ENCODE measurements around the gene BRSK2. TPM values are rescaled to one million over a fixed set of nuclear protein-coding genes. Genes with fewer than 3 reads are reported as not detected.

Gene BRSK2
- total and polyA plus RNA-seq, 9 of the 15 experiments (the other 6 are each of a cell fraction or from before 2014, with no cell fraction given): 0.06 to 0.52 (median 0.18) TPM; not detected in 5

DNA sequence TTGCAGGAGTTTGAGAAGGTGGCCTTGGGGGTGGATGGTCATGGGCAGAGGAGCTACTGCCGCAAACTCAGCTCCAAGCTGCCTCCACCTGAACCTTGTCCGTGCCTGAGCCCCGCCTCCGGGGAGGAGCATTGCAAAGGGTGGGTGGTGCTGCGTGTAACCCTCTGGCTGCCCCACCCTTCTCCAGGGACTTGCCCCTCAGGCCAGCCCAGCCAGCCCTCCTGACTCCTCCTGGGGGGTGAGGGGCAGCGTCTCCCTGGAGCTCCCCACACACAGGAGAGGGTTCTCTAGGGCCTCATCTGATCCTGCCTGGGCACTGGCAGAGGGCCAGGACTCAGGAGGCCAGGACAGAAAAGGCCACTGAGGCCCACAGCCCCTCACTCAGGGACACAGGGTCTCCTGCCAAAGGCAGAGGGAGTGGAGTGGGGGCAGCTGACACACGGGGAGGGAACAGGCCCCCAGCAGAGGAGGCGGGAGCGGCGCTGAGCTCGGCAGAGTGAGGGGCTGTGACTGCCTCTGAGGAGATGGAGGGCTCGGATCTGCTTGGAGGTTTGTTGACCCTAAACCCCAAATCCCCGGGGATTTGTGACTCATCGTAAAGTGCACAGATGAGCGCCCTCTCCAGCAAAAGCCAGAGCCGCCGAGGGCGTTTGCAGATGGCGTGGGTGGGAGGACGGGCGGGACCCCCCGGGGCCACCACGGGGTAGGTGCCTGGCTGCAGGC lies 12.8 kb downstream of the BRSK2 start (continued):
- TF ChIP-seq, protein P1, sequence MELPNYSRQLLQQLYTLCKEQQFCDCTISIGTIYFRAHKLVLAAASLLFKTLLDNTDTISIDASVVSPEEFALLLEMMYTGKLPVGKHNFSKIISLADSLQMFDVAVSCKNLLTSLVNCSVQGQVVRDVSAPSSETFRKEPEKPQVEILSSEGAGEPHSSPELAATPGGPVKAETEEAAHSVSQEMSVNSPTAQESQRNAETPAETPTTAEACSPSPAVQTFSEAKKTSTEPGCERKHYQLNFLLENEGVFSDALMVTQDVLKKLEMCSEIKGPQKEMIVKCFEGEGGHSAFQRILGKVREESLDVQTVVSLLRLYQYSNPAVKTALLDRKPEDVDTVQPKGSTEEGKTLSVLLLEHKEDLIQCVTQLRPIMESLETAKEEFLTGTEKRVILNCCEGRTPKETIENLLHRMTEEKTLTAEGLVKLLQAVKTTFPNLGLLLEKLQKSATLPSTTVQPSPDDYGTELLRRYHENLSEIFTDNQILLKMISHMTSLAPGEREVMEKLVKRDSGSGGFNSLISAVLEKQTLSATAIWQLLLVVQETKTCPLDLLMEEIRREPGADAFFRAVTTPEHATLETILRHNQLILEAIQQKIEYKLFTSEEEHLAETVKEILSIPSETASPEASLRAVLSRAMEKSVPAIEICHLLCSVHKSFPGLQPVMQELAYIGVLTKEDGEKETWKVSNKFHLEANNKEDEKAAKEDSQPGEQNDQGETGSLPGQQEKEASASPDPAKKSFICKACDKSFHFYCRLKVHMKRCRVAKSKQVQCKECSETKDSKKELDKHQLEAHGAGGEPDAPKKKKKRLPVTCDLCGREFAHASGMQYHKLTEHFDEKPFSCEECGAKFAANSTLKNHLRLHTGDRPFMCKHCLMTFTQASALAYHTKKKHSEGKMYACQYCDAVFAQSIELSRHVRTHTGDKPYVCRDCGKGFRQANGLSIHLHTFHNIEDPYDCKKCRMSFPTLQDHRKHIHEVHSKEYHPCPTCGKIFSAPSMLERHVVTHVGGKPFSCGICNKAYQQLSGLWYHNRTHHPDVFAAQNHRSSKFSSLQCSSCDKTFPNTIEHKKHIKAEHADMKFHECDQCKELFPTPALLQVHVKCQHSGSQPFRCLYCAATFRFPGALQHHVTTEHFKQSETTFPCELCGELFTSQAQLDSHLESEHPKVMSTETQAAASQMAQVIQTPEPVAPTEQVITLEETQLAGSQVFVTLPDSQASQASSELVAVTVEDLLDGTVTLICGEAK (IDR thresholded peaks at IDR 0.05): no peak
- TF ChIP-seq, protein P1 (CRISPR knock-in tag; IDR thresholded peaks at IDR 0.05): no peak
- no peak for TF ChIP-seq CXXC5 (CRISPR knock-in tag; IDR thresholded peaks at IDR 0.05)

All from K562 (cell line).